ENCODE measurements around the gene EPS15.

The EPS15 gene

GRCh38 chr1:51359879-51360278 is 159.2 kb downstream of the EPS15 start:
- no peak for DNase-seq (ENCODE audit: low spot score in 2 of 2)
- Mint-ChIP-seq H3K9me3 (no peaks in the 10 kb centered on the region), H3K36me3 (peaks cover 27% of the 10 kb centered on the region), H3K4me3 (no peak overlapping the region), H3K27ac (no peak overlapping the region), H3K4me1 (no peaks in the 10 kb centered on the region), H3K27me3 (no peaks in the 10 kb centered on the region)
- no peak for ATAC-seq (ENCODE audit: low read depth)

GRCh38 chr1:51355382-51355781 is 163.7 kb downstream of the EPS15 start:
- Mint-ChIP-seq H3K4me1 (peaks cover 3% of the 10 kb centered on the region), H3K36me3 (peaks cover 13% of the 10 kb centered on the region), H3K27ac (no peak overlapping the region), H3K9me3 (no peaks in the 10 kb centered on the region), H3K27me3 (no peaks in the 10 kb centered on the region), H3K4me3 (no peak overlapping the region)
- ATAC-seq (ENCODE audit: low read depth): no peak
- no peak for DNase-seq (ENCODE audit: low spot score in 2 of 2)

GRCh38 chr1:51354416-51354815 is 164.7 kb downstream of the EPS15 start:
- H3K4me1 Mint-ChIP-seq: peaks cover 3% of the 10 kb centered on the region
- no peak overlapping the region for H3K4me3 Mint-ChIP-seq
- DNase-seq (ENCODE audit: low spot score in 2 of 2) (no peak), ATAC-seq (ENCODE audit: low read depth) (no peak)
- H3K27me3 Mint-ChIP-seq: no peaks in the 10 kb centered on the region
- no peak overlapping the region for H3K27ac Mint-ChIP-seq
- no peaks in the 10 kb centered on the region for H3K9me3 Mint-ChIP-seq
- H3K36me3 Mint-ChIP-seq: peaks cover 9% of the 10 kb centered on the region

- no peak for DNase-seq (ENCODE audit: low spot score in 2 of 2)
- H3K27me3 Mint-ChIP-seq: no peaks in the 10 kb centered on the region
- H3K4me3 Mint-ChIP-seq: no peak overlapping the region
- H3K27ac Mint-ChIP-seq: no peak overlapping the region
- peaks cover 9% of the 10 kb centered on the region for H3K36me3 Mint-ChIP-seq
- no peak for ATAC-seq (ENCODE audit: low read depth)
- no peaks in the 10 kb centered on the region for H3K9me3 Mint-ChIP-seq
- H3K4me1 Mint-ChIP-seq: peaks cover 3% of the 10 kb centered on the region
Measured at GRCh38 chr1:51351907-51352306, 167.2 kb downstream of the EPS15 start.

- no peak overlapping the region for H3K4me3 Mint-ChIP-seq
- no peak overlapping the region for H3K27ac Mint-ChIP-seq
- peaks cover 3% of the 10 kb centered on the region for H3K4me1 Mint-ChIP-seq
- peaks cover under 1% of the 10 kb centered on the region for H3K36me3 Mint-ChIP-seq
- no peak for DNase-seq (ENCODE audit: low spot score in 2 of 2)
- no peaks in the 10 kb centered on the region for H3K9me3 Mint-ChIP-seq
- H3K27me3 Mint-ChIP-seq: peaks cover 2% of the 10 kb centered on the region
- ATAC-seq (ENCODE audit: low read depth): no peak
Measured at GRCh38 chr1:51349862-51350261, 169.2 kb downstream of the EPS15 start.

GRCh38 chr1:51348147-51348527 is 170.9 kb downstream of the EPS15 start:
- Mint-ChIP-seq H3K4me1 (peaks cover 3% of the 10 kb centered on the region), H3K9me3 (no peaks in the 10 kb centered on the region), H3K36me3 (no peaks in the 10 kb centered on the region), H3K27ac (no peak overlapping the region), H3K4me3 (no peak overlapping the region), H3K27me3 (peaks cover 12% of the 10 kb centered on the region)
- no peak for DNase-seq (ENCODE audit: low spot score in 2 of 2)
- no peak for ATAC-seq (ENCODE audit: low read depth)

GRCh38 chr1:51347398-51348146 is 171.5 kb downstream of the EPS15 start:
- H3K27ac Mint-ChIP-seq: no peak overlapping the region

GRCh38 chr1:51346086-51346942 is 172.8 kb downstream of the EPS15 start:
- H3K4me1 Mint-ChIP-seq: no peaks in the 10 kb centered on the region
- no peak overlapping the region for H3K4me3 Mint-ChIP-seq
- ATAC-seq (ENCODE audit: low read depth) (no peak), DNase-seq (ENCODE audit: low spot score in 2 of 2) (no peak)
- peaks cover 14% of the 10 kb centered on the region for H3K27me3 Mint-ChIP-seq
- H3K27ac Mint-ChIP-seq: no peak overlapping the region
- H3K9me3 Mint-ChIP-seq: no peaks in the 10 kb centered on the region
- no peaks in the 10 kb centered on the region for H3K36me3 Mint-ChIP-seq

More at GRCh38 chr1:51347398-51348146, 171.5 kb downstream of the EPS15 start:
- Mint-ChIP-seq H3K4me1 (peaks cover 3% of the 10 kb centered on the region), H3K27me3 (peaks cover 14% of the 10 kb centered on the region), H3K36me3 (no peaks in the 10 kb centered on the region), H3K9me3 (no peaks in the 10 kb centered on the region), H3K4me3 (no peak overlapping the region)
- no peak for DNase-seq (ENCODE audit: low spot score in 2 of 2)
- no peak for ATAC-seq (ENCODE audit: low read depth)

- Mint-ChIP-seq H3K9me3 (no peaks in the 10 kb centered on the region), H3K27me3 (peaks cover 14% of the 10 kb centered on the region), H3K4me3 (no peak overlapping the region), H3K27ac (no peak overlapping the region), H3K36me3 (no peaks in the 10 kb centered on the region), H3K4me1 (no peaks in the 10 kb centered on the region)
- ATAC-seq (ENCODE audit: low read depth) (no peak), DNase-seq (ENCODE audit: low spot score in 2 of 2) (no peak)
Measured at GRCh38 chr1:51345300-51345687, 173.8 kb downstream of the EPS15 start.

- H3K9me3 Mint-ChIP-seq: no peaks in the 10 kb centered on the region
- H3K27me3 Mint-ChIP-seq: peaks cover 14% of the 10 kb centered on the region
- no peaks in the 10 kb centered on the region for H3K36me3 Mint-ChIP-seq
- no peak overlapping the region for H3K27ac Mint-ChIP-seq
- no peaks in the 10 kb centered on the region for H3K4me1 Mint-ChIP-seq
- ATAC-seq (ENCODE audit: low read depth): peak; percentile 30
- DNase-seq (ENCODE audit: low spot score in 2 of 2): no peak
- no peak overlapping the region for H3K4me3 Mint-ChIP-seq
Measured at GRCh38 chr1:51344602-51345299, 174.3 kb downstream of the EPS15 start.

GRCh38 chr1:51344276-51344601 is 174.8 kb downstream of the EPS15 start:
- Mint-ChIP-seq H3K27me3 (peaks cover 14% of the 10 kb centered on the region), H3K9me3 (no peaks in the 10 kb centered on the region), H3K27ac (no peak overlapping the region), H3K4me3 (no peak overlapping the region), H3K4me1 (no peaks in the 10 kb centered on the region), H3K36me3 (no peaks in the 10 kb centered on the region)
- ATAC-seq (ENCODE audit: low read depth) (no peak), DNase-seq (ENCODE audit: low spot score in 2 of 2) (no peak)

GRCh38 chr1:51343624-51344023 is 175.4 kb downstream of the EPS15 start:
- Mint-ChIP-seq H3K4me3 (no peak overlapping the region), H3K9me3 (no peaks in the 10 kb centered on the region), H3K36me3 (no peaks in the 10 kb centered on the region), H3K27ac (no peak overlapping the region), H3K27me3 (peaks cover 14% of the 10 kb centered on the region), H3K4me1 (no peaks in the 10 kb centered on the region)
- no peak for DNase-seq (ENCODE audit: low spot score in 2 of 2)
- ATAC-seq (ENCODE audit: low read depth): no peak

GRCh38 chr1:51342591-51343206 is 176.4 kb downstream of the EPS15 start:
- no peak for ATAC-seq (ENCODE audit: low read depth)
- Mint-ChIP-seq H3K27me3 (peaks cover 16% of the 10 kb centered on the region), H3K9me3 (no peaks in the 10 kb centered on the region), H3K27ac (no peak overlapping the region), H3K36me3 (no peaks in the 10 kb centered on the region), H3K4me3 (no peak overlapping the region), H3K4me1 (no peaks in the 10 kb centered on the region)
- no peak for DNase-seq (ENCODE audit: low spot score in 2 of 2)

Measured in memory B cell (primary cell).